DMS53 treated with DMSO at 0.1 percent for 48 hours (cell line): Measurements from ENCODE around the gene ACOX3.
"Not testable (repeated sequence)": the region's sequence is repeated elsewhere in the genome, so short reads cannot be mapped to it uniquely, and the experiment has no call there.

ENCODE experiments used
- DNase-seq: peaks from one replicate; lab custom pipeline; 2025; ENCODE audit not compliant: unreplicated experiment; lab: John Stamatoyannopoulos, UW

The ACOX3 gene

DNA sequence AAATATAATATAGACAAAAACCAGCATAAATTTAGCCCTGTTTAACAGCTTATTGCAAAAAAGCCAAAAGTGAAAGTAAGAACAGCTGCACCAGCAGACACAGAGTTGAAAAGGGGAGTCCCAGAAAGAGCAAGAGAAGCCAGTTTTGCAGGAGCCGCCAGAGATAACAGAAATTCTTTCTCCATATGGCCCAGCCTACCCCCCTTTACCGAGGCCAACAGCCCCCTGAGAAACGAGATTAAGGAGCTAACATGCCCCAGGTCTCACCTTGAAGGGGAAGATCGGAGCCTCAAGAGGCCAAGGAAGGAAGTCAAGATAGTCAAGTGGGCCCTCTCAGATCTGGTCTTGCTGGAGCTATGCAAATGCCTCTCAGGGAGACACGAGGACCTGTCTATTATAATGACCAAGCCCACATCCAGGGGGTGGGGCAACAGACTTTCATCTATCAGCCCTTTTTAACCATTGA is 4.8 kb downstream of the ACOX3 start:
- DNase-seq: no peak

DNA sequence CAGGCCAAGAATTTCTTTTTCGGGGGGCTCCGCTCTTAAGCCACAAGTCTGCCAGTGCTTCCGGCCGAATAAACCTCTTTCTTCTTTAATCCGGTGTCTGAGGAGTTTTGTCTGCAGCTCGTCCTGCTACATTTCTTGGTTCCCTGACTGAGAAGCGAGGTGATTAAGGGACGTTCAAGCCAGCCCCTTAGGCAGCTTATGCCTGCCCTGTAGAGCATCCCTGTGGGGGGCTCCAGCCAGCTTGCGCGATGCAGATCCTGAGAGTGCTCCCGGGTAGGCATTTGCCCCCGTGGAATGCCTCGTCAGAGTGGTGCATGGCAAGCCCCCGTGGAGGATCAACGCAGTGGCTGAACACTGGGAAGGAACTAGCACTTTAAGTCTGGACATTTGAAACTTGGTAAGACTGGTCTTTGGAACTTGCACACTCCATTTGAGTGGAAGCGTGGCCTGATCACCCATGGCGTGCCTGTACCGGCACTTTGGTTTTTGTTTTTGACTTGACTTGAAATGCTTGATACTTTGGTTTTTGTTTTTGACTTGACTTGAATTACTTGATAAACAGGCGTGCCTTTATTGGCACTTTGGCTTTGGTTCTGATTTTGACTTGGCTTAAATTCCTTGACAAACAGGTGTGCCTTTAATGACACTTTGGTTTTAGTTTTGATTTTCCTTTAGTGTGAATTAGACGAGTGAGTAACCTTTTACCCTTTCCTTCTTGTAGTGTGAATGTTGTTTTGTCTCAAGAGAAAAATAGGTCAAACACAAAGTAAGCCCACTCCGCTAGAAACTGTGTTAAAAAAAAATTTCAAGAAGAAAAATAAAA is 6.1 kb downstream of the ACOX3 start:
- no peak for DNase-seq

DNA sequence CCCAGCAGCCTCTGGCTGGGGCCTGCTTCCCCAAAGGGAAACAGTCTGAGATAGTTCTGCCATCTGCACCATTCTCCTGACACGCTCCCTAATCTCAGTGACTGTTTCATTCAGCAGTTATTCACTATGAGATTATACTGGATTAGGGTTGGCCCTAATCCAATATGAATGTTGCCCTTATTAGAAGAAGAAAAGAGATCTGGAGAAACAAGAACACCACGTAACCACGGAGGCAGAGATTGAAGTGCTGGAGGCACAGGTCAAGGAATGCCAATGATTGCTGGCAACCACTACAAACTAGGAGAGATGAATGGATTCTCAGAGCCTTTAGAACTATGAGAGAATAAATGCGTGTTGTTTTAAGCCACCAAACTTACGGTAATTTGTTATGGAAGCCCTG is 7.4 kb downstream of the ACOX3 start:
- DNase-seq: no peak

DNA sequence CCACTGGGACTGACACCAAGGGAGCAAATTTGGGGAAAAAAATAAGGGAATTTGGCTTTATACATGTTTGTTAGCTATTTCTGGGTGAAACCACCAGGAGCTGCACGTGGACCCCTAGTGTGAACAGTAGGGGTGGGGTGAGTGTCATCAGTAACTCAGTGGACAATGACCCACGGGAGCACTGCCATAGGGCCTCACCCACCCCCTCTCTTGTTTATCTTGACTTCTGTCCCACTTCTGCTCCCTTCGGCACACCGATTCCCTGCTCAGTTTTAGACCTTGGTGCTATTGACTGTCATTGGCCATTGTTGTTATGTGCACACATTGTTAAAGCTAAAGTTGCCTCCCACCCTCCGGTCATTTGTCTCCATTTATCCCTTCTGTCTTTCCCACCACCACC is 9.0 kb downstream of the ACOX3 start:
- DNase-seq: no peak

DNA sequence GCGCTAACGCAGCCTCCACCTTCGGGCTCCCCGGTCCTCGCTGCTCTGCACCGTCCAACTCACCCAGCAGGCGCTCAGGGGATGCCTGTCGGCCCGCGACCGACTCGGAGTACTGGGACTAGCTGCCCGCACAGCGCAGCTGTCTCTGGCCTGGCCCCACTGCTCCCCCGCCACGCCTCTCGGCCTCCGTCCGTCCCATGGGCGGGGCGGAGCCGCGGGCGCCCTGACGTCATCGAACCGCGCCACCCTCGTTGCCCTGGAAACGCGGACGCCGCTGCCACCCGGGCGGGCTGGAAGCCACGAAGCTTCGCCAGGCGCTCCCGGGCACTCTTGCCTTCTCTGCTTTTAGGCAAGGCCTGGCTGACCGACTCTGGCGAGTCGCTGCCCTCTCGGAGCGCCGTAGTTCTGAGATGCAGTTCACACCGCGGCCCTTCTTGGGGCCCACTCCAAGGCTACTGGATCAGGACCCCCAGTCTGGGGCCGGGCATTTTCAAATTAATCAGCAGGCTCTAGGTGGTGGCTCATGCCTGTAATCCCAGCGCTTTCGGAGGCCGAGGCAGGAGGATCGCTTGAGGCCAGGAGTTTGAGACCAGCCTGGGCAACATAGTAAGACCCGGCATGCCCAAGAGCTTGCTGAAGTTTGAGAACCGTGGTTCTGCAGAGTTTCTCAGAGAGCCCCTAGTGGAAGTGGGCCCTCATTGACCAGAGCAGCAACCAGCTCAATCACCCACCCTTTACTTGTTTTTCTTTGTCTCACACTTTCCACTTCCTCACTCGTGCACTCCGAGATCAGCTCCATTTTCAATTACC is 12.0 kb downstream of the ACOX3 start:
- peak; percentile 83 for DNase-seq

DNA sequence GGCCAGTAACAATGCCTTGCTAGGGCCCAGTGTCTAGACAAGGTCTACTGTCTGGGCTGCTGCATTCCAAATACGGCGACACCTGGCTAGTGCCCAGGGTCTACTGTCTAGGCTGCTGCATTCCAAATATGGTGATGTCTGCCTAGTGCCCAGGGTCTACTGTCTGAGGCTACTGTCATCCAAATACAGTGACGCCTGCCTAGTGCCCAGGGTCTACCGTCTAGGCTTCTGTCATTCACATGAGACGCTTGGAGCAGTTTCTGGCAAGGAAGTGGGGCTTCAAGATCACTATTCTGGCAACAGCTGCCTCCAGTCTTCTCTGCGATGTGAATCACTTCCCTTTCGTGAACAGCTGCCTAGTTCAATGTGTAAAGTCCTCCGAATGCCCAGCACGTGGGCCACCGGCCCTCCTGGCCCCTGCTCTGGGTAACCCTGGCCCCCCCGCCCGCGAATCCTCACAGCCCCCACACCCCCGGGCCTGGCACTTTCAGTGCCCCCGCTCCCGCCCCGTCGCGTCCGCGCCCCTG is 12.7 kb downstream of the ACOX3 start:
- peak; percentile 13 for DNase-seq

DNA sequence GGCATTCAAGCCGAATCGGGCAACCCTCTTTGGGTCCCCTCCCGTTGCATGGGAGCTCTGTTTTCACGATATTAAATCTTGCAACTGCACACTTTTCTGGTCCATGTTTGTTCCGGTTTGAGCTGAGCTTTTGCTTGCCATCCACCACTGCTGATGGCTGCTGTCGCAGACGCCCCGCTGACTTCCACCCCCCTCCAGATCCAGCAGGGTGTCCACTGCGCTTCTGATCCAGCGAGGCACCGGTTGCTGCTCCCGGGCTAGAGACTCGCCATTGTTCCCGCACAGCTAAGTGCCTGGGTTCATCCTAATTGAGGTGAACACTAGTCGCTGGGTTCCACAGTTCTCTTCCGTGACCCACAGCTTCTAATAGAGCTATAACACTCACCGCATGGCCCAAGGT is 13.3 kb downstream of the ACOX3 start:
- no peak for DNase-seq

DNA sequence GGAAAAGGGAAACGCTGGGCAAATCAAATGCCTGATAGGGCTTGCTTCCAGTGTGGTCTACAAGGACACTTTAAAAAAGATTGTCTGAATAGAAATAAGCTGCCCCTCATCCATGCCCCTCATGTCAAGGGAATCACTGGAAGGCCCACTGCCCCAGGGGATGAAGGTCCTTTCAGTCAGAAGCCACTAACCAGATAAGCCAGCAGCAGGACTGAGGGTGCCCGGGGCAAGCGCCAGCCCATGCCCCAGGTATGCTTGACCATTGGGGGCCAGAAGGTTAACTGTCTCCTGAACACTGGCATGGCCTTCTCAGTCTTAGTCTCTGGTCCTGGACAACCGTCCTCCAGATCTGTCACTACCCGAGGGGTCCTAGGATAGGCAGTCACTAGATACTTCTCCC is 17.7 kb downstream of the ACOX3 start:
- DNase-seq: no peak

DNA sequence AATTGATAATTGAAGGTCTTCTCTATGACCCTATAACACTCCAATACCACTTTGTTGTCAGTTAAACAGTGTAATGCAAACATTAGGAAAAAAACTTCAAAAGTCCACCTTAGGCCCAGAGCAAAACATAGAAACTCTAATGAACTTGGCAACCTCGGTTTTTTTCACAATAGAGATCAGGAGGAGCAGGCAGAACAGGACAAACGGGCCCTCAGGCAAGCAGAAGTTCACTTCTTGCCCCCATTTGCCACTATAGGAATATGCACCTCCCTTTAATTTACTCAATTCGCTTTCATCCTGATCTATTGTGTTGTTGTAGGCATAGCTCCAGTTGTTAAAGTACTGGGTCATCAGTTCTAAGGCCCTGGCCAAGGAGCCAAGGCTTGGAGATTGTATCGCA is 18.2 kb downstream of the ACOX3 start:
- no peak for DNase-seq

DNA sequence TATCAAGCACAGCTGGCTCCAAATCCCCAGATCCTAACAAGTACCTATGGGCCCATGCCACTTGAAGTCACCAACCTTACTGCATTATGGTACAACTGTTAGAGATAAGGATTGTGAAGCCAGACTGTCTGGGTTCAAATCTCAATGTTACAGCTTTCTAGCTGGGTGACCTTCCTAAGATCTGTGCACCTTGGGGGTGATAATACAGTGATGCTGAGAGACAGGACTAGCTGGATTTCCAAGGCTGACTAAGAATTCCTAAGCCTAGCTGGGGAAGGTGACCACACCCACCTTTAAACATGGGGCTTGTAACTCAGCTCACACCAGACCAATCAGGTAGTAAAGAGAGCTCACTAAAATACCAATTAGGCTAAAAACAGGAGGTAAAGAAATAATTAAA is 20.4 kb downstream of the ACOX3 start:
- DNase-seq: not testable (repeated sequence)

DNA sequence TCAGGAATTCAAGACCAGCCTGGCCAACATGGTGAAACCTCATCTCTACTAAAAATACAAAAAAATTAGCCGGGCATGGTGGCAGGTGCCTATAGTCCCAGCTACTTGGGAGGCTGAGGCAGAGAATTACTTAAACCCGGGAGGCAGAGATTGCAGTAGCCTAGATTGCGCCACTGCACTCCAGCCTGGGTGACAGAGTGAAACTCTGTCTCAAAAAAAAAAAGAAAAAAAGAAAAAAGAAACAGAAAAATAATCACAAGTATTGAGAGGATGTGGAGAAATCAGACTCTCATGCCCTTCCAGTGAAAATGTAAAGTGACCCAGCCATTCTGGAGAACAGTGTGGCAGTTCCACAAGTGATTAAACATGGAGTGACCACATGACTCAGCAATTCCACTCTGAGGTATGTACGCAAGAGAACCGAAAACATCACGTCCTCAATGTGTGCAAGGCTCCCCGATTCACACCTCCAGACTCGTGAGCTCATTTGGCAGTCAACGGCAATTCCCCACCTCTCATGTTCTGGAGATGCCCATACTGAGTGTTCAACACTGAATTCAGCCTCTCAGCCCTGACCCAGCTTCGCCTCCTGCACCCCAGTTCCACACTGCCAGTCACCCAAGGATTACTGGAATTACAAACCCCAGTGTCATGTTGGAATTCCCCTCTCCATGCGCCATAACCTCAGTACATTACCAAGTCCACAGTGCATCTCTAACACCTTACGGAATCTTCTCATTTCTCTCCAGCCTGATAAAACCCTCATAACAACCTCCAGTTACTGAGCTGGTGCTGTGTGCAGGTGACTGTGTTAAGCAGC is 21.1 kb downstream of the ACOX3 start:
- no peak for DNase-seq

DNA sequence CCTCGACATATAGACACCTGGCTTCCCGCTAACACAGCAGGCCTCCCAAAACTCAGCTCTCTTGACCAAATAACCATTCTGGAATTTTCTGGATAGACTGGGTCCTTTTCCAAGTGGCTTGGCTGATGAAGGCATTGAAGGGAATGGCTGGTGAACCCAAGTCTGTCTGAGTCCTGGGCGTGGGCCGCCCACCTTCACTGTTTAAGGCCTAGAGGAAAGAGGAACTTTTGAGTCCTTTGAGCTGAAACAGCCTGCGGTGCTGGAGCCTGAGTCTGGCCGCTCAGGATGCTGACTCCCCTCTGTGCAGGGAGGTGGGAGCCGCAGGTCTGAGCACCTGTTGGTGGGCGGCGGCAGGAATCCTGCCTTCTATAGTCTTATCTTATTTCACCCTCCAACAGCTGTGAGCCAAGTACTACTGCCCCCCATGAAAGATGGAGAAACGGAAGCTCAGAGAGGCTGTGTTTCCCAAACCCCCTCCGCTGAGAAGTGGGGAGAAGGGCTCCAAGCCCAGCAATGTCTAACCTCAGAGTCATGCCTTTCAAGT is 23.4 kb downstream of the ACOX3 start:
- no peak for DNase-seq

DNA sequence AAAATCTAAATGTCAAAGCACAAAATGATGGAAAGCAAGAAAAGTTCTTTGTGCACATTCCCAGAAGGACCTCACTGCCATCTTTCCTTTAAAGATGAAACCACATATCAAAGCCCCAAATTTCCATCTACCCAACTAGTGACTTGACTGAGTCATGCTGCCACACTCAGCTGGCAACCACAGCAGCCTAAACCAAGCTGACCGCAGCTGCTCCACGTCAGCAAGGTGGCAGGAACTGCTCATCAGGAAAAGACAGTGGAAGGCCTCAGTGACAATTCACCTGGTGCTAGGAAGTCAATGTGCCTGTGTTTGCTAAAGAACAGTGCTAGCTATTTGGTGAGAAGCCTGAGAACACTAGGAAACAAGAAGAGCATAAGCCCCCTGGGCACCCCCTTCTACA is 26.1 kb downstream of the ACOX3 start:
- no peak for DNase-seq

DNA sequence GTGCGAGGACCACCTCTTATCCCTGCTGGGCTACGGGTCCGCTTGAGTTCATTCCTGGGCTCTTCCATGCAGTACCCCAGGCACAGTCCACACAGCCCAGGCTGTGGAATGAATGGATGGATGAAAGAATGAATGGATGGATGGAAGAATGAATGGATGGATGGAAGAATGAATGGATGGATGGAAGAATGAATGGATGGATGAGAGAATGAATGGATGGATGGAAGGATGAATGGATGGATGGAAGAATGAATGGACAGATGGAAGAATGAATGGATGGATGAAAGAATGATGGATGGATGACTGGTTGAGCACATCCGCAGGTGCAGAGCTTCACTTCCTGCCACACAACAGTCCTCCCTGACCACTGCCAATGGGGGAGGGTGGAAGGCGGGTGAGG is 28.2 kb downstream of the ACOX3 start:
- no peak for DNase-seq

DNA sequence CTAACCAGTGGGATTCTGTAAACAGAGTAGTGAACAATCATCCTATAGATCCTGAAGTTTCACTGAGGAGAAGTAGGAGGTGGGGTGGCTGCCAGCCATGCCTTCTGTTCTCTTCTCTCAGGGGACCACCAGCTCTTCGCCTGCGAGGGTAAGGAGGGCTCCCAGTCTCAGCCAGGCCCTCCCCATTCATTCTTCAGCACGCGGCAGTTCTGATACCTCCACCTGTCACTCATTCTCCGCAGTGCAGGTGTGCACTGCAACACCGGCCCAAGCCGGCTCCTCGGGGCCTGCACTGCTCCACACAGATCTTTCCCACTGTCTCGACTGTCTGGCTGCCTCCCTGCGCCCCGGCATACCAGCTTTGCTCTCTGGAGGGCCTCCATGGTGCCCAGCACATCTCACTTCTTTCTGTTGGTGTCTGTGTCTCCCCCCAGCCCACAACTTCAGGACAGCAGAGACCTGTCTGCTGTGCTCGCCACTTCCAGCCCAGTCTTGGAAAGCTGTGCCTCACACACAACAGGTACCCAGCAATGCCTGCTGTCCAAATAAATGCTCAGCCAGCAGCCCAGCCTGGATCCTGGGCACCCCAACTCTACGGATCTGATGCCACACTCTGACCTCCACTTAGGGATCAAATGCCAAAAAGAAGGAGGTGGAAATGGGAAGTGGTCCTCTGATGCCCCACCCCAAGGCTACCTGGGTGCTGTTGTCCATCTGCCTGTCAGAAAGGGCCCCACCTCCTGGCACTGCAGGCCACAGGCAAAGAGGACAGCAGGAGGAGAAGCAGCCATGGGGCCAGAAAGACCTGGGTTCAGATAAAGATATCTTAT is 29.0 kb downstream of the ACOX3 start:
- DNase-seq: no peak

DNA sequence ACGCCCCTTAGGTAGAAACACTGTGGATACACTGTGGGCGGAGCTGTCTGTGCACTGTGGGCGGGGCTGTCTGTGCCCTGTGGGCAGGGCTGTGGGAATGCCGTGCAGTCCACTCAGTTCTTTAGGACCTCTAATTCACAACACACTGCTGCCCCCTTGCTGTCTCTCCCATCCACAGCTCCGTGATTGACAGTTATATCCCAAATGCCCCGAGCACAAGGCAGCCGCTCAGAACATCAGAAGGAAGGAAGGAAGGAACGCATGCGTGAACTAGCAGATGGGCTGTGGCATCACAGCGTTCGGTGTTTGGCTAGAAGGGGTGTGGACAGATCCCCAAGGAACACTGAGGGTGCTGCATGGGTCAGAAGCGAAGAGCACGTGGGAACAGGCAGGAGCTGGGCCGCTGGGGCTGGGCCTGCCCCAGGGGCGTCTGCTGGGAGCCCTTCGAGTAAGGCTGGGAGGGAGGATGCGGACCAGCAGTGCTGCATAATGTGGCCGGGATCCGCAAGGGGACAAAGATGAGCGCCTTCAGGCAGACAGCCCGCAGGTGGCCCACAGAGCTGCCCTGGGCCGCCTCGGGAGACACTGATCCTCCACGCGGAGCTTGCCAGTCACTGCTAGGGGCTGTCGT is 29.8 kb downstream of the ACOX3 start:
- no peak for DNase-seq

DNA sequence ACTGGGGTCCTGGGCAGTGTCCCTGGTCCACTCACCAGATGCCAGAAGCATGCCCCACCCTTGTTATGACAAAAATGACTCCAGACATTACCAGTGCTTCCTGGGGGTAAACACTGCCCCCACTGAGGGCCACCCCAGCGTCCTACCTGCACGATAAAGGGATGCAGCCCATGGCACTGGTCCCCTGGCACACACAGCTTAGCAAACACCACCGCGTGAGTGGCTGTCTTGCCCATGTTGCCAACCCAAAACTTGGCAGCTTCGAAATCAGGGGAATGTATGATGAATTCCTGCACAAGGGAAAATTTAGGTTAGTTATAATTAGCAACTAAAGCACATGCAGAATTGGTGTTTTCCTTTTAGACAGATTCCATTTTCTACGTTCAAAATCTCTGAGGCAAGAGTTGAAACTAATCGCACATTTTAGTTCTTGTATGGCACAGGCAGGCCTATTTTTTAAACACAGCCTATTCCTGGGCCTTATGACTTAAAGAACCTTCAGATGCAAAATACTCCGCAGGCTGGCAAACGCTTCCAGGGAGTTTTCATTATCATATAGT is 30.4 kb downstream of the ACOX3 start:
- no peak for DNase-seq

DNA sequence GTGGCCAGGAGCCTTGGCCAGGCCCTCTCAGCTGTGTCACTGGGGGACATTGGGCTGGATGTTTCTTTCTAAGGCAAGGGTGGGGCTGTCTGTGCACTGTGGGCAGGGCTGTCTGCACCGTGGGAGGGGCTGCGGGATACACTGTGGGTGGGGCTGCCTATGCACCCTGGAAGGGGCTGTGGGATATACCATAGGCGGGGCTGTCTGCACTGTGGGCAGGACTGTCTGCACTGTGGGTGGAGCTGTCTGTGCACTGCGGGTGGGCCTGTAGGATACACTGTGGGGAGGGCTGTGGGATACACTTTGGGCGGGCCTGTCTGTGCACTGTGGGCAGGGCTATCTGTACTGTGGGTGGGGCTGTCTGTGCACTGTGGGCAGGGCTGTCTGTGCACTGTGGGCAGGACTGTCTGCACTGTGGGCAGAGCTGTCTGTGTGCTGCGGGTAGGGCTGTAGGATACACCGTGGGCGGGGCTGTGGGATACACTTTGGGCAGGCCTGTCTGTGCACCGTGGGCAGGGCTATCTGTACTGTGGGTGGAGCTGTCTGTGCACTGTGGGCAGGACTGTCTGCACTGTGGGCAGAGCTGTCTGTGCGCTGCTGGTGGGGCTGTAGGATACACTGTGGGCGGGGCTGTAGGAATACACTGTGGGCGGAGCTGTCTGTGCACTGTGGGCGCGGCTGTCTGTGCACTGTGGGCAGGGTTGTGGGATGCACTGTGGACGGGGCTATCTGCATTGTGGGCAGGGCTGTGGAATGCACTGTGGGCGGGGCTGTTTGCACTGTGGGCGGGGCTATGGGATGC is 31.1 kb downstream of the ACOX3 start:
- no peak for DNase-seq
